AG09309 (cell line): ENCODE measurements around the gene TBR1.

Experiments used
- DNase-seq: peaks from one replicate; pipeline ENCODE4 v3.0.0-alpha.2; 2010; ENCODE audit warnings: low read depth
- H3K4me3 ChIP-seq: 2 replicates; pipeline ENCODE4 v1.5.1; 2011; ENCODE audit warnings: mild to moderate bottlenecking, low read depth, low read length, moderate library complexity; ENCODE audit not compliant: control insufficient read depth
- CTCF ChIP-seq: IDR thresholded peaks from 2 replicates; pipeline ENCODE4 v1.5.1; 2011; ENCODE audit warnings: mild to moderate bottlenecking, low read depth, low read length, inconsistent platforms; ENCODE audit not compliant: insufficient read depth, control insufficient read depth; ENCODE audit errors: missing control alignments

Gene TBR1

GRCh38 chr2:161388146-161388779 is 27.8 kb upstream of the TBR1 start:
- DNase-seq = no peak
- TF ChIP-seq CTCF = no peak
- H3K4me3 ChIP-seq = no peak overlapping the region

GRCh38 chr2:161391737-161392506 is 24.2 kb upstream of the TBR1 start:
- TF ChIP-seq CTCF = no peak
- no peak for DNase-seq
- H3K4me3 ChIP-seq = no peak overlapping the region

GRCh38 chr2:161400076-161400475 is 16.0 kb upstream of the TBR1 start:
- TF ChIP-seq CTCF = no peak
- H3K4me3 ChIP-seq = no peak overlapping the region
- DNase-seq = no peak

- TF ChIP-seq CTCF = no peak
- no peak overlapping the region for H3K4me3 ChIP-seq
- no peak for DNase-seq
These were observed 13.8 kb upstream of the TBR1 start for GRCh38 chr2:161402297-161402696.

- no peak for TF ChIP-seq CTCF
- no peak for DNase-seq
- no peak overlapping the region for H3K4me3 ChIP-seq
These were observed 9.8 kb upstream of the TBR1 start for GRCh38 chr2:161406316-161406715.

GRCh38 chr2:161407597-161407996 is 8.5 kb upstream of the TBR1 start:
- no peak for DNase-seq
- H3K4me3 ChIP-seq = no peak overlapping the region
- no peak for TF ChIP-seq CTCF
